GM21390 (cell line): ENCODE measurements around the gene CD244.

Experiments
- ATAC-seq: cut with Tn5 transposase; IDR thresholded peaks from one replicate; pipeline ENCODE4 v1.9.1; 2021; ENCODE audit not compliant: unreplicated experiment

The CD244 gene

DNA sequence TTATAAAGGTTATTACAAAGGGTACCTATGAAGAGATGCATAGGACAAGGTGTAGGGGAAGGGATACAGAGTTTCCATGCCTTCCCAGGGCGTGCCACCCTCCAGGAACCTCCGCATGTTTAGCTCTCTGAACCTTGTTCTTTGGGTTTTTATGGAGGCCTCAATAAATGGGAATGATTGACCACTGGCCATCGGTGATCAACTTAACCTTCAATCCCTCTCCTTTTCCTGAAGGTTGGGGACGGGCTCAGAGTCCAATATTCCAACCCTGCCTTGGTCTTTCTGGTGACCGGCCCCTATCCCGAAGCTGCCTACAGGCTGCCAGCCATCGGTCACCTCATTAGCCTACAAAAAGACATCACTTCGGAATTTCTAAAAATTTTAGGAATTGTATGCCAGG, 11.7 kb downstream of the CD244 start:
- ATAC-seq = no peak

DNA sequence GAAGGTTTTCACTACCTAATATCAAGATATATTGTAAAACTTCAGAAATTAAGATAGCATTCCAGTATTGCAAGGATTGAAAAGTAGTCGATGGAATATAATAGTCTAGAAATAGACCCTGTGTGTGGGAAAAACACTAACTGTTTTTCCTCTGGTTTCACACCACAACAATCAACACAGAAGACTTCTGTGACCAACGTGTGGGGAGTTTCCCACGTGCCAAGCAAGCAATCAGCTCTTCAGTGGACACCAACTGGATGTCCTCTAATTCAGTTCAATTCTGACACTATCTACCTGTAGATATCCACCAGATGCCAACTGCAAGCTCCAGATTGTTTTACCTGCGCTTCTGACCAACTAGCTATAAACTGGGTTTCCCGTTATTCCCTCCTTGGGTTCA, 12.1 kb downstream of the CD244 start:
- no peak for ATAC-seq

DNA sequence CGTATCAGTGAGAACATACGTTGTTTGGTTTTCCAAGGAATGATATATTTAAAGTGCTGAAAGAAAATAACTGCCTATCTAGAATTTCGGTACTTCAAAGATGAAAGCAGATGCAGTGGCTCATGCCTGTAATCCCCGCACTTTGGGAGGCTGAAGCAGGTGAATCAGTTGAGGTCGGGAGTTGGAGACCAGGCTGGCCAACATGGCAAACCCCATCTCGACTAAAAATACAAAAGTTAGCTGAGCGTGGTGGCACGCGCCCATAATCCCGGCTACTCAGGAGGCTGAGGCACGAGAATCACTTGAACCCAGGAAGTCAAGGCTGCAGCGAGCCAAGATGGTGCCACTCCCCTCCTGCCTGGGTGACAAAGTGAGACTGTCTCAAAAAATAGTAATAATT, 16.4 kb downstream of the CD244 start:
- ATAC-seq = no peak

DNA sequence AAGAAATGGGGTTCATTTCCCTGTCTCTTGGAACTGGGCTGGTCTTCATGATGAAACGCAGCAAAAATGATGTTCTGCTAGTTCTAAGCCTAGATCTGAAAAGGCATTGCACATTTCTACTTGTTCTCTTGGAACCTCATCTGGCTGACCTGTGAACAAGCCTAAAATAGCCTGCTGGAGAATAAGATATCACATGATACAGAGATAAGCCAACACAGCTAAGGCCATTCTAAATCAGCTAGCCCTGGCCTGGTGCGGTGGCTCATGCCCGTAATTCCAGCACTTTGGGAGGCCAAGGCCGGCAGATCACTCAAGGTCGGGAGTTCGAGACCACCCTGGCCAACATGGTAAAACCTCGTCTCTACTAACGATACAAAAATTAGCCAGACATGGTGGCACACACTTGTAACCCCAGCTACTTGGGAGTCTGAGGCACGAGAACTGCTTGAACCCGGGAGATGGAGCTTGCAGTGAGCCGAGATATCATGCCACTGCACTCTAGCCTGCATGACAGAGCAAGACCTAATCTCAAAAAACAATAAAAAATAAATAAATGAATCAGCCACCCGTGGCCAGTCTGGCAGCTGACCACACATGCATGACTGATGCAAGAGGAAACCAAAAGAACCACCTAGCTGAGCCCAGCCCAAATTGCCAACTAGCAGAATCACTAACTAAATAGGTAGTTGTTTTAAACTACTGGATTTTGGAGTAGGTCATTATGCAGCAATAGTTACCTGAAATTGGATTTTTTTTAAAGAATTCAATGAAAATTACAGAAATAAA, 18.0 kb downstream of the CD244 start:
- no peak for ATAC-seq

DNA sequence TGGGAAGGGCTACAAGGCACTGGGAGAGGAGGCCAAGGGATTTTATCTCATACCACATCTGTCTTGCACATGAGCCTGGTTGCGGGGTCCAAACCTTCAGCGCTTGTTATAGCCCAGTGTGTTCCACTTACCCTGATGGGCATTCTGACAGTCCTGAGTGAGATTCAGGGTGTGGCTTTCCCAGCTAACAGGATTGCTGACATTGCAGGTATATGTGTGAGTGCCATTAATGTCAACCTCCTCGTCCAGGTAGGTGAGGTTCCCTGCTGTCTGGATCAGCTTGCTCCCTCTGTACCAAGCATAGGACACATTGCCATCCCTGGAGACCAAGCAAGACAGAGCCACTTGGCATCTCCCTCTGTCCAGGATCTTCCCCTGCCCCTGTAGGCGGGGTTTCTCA, 21.6 kb downstream of the CD244 start:
- no peak for ATAC-seq

DNA sequence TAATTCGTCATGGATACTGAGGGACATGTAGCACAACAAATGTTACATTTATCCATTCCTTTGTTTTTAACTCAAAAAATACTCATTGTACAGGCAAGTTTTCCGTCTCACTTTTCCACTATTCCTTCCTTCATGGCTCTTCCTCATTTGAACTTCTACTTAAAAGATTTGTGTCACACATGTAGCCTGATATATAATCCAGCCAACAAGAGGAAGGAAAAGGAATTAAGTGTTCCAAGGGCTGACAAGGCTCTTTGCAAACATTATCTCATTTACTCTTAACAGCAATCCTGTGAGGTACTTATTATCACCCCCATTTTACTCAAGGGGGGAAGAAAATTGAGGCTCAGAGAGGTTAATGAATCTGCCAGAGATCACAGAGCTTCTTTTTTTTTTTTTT, 22.9 kb downstream of the CD244 start:
- no peak for ATAC-seq

DNA sequence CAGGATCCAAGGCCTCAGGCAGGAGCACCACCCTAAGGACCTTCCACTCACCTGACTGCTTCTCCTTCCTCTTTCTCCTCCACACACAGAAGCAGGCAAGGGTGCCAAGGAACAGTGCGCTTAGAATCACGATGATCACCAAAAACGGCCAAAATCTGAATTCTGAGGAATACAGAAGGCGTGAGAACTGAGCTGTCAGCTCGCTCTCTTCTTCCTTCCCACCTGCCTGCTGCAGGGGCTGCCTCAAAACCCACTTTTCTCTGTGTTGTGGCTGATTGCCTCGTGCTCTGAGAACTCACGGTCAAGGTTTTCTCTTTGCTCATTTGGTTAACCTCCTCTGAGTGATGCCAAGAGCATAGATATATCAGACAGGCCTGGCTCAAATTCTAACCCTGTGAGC, 23.8 kb downstream of the CD244 start:
- no peak for ATAC-seq

DNA sequence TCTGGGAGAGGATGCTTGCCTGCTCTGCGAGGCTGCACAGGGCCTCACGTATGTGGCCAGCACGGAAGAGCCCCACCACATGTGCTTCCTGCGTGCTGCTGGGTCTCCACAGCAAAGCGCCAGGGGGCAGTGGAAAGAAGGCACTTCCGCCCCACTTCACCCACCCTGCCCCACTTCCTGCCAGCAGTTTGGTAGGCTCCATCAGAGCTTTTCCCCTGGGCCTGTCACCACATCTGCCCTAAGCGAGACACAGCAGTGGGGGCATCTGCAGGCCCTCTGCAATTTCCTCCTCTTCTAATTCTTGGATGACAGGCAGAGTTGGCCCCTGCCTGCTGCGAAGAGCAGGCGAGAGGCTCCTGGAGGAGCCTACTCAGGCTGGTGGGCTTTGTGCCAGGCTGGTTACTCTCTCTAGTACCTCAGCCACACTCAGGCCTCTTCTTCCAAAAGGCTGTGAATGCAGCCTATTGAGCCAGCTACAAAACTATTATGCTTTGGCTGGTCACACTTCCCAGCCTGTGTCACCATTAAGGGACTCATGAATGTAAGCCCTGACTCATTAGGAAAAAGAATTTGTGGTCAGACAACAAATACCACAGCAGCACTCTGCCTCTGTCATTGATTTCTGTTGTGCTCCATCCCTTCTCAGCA, 25.0 kb downstream of the CD244 start:
- peak; percentile 83 for ATAC-seq

DNA sequence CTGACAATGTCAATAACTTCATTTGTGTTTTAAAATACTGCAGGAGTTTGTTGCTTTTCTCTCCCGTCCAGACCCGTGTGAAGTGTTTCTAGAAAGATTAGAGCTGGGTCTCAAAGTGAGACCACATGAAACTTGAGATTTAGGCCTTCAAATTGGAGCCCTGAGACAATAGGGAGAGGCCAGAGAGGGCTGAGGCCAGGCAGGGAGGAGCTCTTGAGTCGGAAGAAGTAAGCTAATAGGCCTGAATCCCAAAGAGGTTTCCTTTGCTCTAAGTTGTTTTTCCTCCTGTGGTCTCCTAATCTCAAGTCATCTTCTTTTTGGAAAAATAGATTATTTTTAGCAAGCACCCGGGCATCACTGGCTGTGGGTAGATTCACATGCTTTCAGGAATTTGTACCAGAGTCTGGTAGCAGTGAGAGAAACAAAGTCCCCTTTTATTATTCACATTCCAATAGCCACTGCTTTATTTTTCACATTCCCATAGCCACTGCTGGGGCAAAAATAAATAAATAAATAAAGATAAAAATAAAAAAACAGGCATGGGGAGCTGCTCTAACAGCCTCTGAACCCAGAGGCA, 25.6 kb downstream of the CD244 start:
- no peak for ATAC-seq

DNA sequence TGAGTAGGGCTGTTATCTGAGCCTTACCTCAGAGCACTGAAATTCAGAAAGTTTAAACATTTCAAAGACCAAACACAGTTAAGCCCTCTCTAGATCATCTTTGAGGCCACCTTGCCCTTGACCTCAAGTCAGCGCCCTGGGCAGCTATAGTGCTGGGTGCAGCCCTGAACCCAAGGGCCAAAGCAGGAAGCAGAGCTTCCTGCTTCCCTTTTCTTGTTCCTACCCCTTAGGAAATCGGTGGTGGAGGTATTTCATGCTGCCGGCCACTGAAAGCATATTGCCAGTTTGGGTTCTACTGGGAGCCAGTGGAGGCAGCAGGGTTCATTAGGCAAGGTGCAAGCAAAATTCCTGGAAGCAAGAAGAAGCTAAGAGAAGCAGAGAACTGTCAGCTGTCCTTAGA, 26.1 kb downstream of the CD244 start:
- ATAC-seq = no peak

DNA sequence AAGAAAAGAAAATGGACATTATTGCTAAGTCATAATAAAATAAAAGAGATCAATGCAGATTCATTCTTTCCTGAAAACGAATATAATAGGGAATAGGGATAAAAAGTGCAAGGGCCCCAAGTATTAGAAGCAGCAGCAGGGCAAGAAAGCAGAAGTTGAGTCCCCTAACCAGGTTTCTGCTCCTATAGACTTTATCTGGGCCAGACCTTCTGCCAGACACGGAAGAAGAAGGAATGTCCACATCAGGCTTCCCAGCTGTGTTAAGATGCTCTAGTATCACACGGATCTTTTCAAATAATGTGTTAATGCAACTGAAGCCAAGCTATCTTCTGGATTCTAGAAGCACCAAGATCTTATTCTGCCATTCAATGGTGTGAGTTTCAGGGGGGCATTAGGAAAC, 26.9 kb downstream of the CD244 start:
- no peak for ATAC-seq

DNA sequence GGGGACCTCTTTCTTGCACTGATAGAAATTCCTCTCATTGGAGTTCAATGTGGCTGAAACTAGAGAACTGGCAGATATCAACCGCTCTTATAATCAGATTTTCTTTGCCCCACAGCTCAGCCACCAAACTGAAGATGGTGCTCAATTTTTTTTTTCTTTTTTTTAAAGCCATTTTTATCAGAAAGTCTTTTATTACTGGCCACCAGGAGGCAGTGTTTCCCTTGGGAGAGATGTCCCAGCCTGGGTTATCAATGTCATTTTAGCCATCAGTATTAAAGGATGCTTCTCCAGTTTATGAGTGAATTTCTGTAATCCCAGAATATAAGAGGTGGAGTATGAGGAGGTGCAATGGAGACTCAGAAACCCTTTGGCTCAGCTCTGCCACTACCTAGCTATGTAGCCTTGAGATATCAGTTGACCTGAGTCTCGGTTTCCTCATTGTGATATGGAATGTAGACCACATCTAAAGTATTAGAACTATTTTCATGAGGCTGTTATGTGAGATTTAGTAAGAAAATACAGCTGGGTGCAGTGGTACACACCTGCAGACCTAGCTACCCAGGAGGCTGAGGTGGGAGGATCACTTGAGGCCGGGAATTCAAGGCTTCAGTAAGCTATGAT, 27.6 kb downstream of the CD244 start:
- ATAC-seq = no peak

DNA sequence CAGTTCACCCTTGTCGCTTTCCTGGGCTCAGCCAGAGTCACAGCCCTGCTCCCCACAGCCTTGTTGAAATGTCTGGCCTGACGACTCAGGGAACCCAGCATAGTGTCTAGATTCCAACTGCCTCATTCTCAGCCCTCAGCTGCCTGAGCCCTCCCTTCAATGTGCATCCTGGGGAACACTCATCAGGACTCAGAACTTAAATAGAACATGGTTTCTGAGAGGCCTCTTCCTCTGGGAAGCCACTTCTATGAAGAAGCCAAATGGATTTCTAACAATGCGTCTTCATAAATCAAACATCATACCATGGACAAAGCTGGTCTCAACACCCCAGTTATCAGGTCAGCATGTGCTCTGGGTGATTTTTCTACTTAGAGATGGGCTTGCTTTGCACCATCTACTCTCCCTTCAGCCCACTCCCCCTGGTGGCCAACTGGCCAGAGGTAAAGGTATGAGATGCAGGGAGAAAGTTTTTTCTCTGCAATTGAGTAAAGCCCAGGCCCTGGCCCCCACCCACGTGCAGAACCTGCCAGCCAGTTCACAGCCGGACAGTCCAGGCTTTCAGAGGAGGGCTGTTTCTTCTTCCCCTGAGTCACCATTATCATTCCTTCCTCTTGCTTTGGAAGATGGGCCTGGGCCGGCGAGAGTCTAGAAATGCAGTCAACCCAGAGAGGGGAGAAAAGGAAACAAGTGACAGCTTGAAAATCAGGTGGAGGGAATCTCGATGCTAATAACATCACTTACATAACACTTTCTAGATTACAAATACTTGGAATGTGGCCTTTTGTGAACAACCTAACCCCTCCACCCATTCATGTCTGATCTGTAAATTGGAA, 32.1 kb downstream of the CD244 start:
- no peak for ATAC-seq

DNA sequence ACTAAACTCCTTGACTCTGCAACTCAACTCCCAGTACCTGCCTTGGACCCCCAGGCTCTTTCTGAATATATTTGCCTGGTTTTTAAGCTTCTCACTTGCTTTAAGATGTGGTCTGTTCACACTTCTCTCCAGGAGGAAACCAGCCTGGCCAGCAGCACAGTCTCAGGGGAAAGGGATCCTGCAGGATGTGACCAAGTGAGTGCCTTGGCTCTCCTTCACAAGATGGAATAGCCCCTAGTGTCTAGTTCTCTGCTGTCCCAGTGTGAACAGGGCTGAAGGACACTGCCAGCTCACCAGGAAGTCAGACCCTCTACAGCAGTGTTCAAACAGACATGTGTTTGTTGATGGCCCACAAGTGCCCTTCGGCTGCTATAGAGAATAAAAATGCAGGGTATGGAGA, 32.9 kb downstream of the CD244 start:
- no peak for ATAC-seq

DNA sequence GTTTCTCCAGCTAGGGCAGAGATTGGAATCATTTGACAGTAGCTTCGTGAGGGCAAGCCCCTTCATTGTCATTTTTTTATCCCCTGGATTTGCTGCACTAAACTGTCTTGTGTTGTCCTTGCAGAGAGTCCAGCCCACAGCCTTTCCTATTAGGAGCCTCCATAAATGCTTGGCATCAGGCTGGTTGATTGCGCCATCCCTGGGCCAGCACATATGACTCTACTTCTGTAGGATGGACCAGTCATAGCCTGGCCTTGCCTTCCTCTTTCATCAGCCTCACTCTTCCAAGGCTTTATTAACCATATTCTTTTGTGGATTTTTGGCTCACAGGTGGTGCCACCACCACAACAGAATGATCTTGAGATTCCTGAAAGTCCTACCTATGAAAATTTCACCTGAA, 35.3 kb downstream of the CD244 start:
- no peak for ATAC-seq

DNA sequence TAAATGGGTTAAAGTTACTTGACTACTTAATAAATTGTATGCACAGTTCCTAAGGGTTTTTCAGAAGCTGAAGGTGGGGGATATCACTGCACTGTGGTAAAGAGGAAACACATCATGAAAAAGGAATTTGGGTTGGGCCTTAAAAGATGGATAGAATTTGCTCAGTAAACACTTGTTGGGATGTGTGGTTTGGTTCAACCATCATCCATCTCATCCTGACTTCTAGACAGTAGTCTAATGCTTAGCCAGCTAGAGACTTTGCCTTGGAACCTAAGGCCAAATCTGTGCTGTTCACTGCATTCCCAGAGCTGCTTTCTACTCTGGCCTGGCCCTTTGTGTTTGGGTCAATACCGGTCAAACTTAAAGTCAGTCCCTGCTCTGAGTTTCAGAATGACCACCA, 36.1 kb downstream of the CD244 start:
- no peak for ATAC-seq

DNA sequence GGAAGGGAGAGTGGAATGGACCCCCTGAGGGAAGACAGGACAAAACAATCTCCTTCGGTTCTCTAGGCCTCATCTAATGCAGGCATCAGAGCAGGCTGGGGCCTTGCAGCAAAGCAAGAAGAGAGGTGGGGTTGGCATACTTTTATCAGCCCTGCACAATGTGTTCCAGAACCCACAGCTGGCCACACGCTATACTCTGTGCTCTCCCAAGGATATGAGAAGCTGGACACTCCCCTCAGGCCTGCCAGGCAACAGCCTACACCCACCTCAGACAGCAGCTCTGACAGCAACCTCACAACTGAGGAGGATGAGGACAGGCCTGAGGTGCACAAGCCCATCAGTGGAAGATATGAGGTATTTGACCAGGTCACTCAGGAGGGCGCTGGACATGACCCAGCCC, 39.4 kb downstream of the CD244 start:
- ATAC-seq = no peak

DNA sequence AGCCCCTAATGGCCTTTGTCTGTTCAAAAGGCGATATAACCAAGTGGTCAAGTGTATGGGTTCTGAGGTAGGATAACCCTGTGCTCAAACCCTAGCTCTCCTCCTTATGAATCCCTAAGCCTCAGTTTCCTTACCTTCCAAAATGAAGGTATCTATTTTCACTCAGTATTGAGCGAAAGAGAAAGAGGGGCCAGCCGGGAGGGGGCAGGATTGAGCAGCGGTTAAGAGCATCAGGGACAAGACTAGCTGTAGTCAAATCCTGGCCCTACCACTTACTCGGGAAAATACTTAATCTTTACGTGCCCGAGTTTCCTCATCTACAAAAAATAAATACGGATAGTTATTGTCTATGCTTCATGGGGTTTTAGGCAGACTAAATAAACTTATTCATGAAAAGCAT, 41.1 kb downstream of the CD244 start:
- ATAC-seq = no peak

DNA sequence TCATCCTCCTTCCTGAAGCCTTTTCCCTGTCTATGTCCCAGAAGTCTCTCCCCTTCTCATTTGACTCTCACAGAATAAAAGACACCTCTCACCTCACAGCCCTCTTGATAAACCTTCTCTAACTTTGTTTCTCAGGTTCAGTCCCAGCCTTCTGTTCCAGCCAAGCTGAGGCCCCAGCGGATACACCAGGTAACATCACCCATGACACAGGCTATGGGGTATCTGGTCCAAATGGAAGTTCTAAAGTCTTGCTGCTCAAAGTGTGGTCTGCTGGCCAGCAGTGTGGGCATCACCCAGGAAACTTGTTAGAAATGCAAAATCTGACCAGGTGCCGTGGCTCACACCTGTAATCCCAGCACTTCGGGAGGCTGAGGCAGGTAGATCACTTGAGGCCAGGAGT, 43.5 kb downstream of the CD244 start:
- no peak for ATAC-seq

DNA sequence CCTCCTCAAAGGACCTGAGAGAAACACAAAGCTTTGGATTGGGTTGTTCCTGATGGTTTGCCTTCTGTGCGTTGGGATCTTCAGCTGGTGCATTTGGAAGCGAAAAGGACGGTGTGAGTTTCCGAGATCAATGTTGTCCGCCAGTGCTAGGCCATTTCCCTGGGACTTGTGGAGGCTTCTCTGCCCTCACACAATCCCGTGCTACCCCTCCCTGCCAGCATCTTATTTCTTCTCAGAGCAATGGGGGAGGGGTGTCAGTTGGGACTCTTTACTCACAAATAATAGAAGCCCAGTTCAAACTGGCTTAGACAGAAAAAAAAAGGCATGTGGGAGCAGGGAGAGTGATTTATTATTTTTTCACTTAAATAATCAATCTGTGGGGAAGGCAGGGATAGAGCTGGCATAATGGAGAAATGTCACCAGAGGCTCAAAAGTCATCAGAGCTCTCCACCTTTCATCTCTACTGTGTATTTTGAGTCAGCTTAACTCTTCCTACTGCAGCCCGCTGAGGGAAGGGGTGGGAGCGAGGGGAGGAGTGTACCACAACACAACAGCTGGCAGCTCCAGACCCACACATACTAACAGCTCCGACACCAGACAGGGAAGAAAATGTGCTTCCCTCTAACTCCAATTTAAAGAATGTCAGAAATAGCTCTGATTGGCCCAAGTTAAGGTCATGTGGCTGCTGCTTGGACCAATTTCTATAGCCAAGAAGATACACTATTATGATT, 44.3 kb downstream of the CD244 start:
- ATAC-seq = no peak

DNA sequence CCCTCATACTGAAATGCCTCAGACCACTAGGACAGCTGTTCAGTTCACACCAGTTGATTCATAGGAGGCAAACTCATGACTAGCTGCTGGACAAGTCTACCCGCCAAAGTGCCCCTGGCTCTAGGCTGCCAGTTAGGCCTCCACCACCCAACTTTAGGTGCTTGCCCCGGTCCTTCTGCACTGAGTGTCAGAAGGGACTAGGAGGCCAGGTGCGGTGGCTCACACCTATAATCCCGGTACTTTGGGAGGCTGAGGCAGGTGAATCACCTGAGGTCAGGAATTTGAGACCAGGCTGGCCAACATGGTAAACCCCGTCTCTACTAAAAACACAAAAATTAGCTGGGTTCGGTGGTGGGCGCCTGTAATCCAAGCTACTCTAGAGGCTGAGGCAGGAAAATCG, 47.8 kb downstream of the CD244 start:
- no peak for ATAC-seq
